Mesothelial cell of epicardium (in vitro differentiated cells): ENCODE measurements around the gene PSMB2. TPM values are rescaled to one million over a fixed set of nuclear protein-coding genes. Genes with fewer than 3 reads are reported as not detected.
A peak's percentile ranks its signal among the peaks of the same experiment; 100 is the strongest.

Source experiments
- DNase-seq, 2 experiments: peaks; one replicate each; pipeline ENCODE4 v3.0.0; 2021; ENCODE audit warnings: low spot score in 2 of 2; ENCODE audit not compliant: unreplicated experiment in 2 of 2
- H3K27ac Mint-ChIP-seq: 2 replicates; pipeline ENCODE4 v1.8.0; 2021; ENCODE audit warnings: mixed read lengths
- H3K27me3 Mint-ChIP-seq: 2 replicates; pipeline ENCODE4 v1.8.0; 2021; ENCODE audit warnings: low read depth, mixed read lengths
- H3K36me3 Mint-ChIP-seq: 2 replicates; pipeline ENCODE4 v1.8.0; 2021; ENCODE audit warnings: mixed read lengths
- H3K4me1 Mint-ChIP-seq: 2 replicates; pipeline ENCODE4 v1.8.0; 2021; ENCODE audit warnings: mixed read lengths
- H3K4me3 Mint-ChIP-seq: 2 replicates; pipeline ENCODE4 v1.8.0; 2021; ENCODE audit warnings: mild to moderate bottlenecking, moderate library complexity, mixed read lengths
- H3K9me3 Mint-ChIP-seq: 2 replicates; pipeline ENCODE4 v1.8.0; 2021; ENCODE audit warnings: mixed read lengths
- CTCF ChIP-seq: fragments of 200-600 bp; sonication (generic); IDR thresholded peaks from one replicate; pipeline ENCODE4 v1.5.0; 2021; ENCODE audit warnings: antibody characterized with exemption; ENCODE audit not compliant: unreplicated experiment
- total RNA-seq: library from RNA; stranded (reverse); gene quantifications from 3 replicates; pipeline ENCODE4 v1.2.1, GENCODE V29; 2021

The PSMB2 gene
- total RNA-seq, 1 donor from 2014 or later, result 61.1 TPM

- DNase-seq, result no peak
- Mint-ChIP-seq H3K4me3 (peak overlapping the region; percentile 95), H3K36me3 (no peaks in the 10 kb centered on the region), H3K27me3 (no peaks in the 10 kb centered on the region), H3K27ac (no peak overlapping the region), H3K9me3 (no peaks in the 10 kb centered on the region), H3K4me1 (peaks cover 29% of the 10 kb centered on the region)
- TF ChIP-seq CTCF, result no peak
Observed at GRCh38 chr1:35559317-35559944, 81.9 kb downstream of the PSMB2 start.

- no peak for DNase-seq
- no peak for TF ChIP-seq CTCF
- Mint-ChIP-seq H3K4me3 (peak overlapping the region; percentile 95), H3K36me3 (no peaks in the 10 kb centered on the region), H3K4me1 (peaks cover 33% of the 10 kb centered on the region), H3K27me3 (no peaks in the 10 kb centered on the region), H3K9me3 (no peaks in the 10 kb centered on the region), H3K27ac (peak overlapping the region; percentile 95)
Observed at GRCh38 chr1:35558374-35559316, 82.7 kb downstream of the PSMB2 start.

GRCh38 chr1:35557611-35558373 lies 83.5 kb downstream of the PSMB2 start, which contains the start of gene NCDN:
TSS of gene NCDN (plus strand) at chr1:35557799. CDS start at chr1:35558191, 392 bp downstream.
- Mint-ChIP-seq H3K4me3 (peak within 1 kb of the TSS; percentile 95), H3K4me1 (peaks cover 39% of the 10 kb centered on the region), H3K9me3 (no peaks in the 10 kb centered on the region), H3K36me3 (no peaks in the 10 kb centered on the region), H3K27ac (peak within 1 kb of the TSS; percentile 95), H3K27me3 (no peaks in the 10 kb centered on the region)
- DNase-seq, result peak; percentile 93 to 95
- TF ChIP-seq CTCF, result no peak

- H3K4me1 Mint-ChIP-seq, result peaks cover 39% of the 10 kb centered on the region
- DNase-seq, result no peak
- H3K4me3 Mint-ChIP-seq, result peak within 1 kb of the TSS; percentile 95
- H3K9me3 Mint-ChIP-seq, result no peaks in the 10 kb centered on the region
- no peak for TF ChIP-seq CTCF
- H3K27ac Mint-ChIP-seq, result peak within 1 kb of the TSS; percentile 95
- no peaks in the 10 kb centered on the region for H3K36me3 Mint-ChIP-seq
- H3K27me3 Mint-ChIP-seq, result no peaks in the 10 kb centered on the region
Observed at GRCh38 chr1:35557118-35557610, 84.2 kb downstream of the PSMB2 start, which contains the start of gene KIAA0319L. TSS of gene KIAA0319L (minus strand) at chr1:35557403. CDS start at chr1:35554491, 2,912 bp downstream.

- DNase-seq, result no peak
- peak overlapping the region; percentile 73 for H3K27ac Mint-ChIP-seq
- H3K9me3 Mint-ChIP-seq, result no peaks in the 10 kb centered on the region
- H3K4me3 Mint-ChIP-seq, result peak overlapping the region; percentile 95
- peaks cover 4% of the 10 kb centered on the region for H3K36me3 Mint-ChIP-seq
- no peak for TF ChIP-seq CTCF
- no peaks in the 10 kb centered on the region for H3K27me3 Mint-ChIP-seq
- H3K4me1 Mint-ChIP-seq, result peaks cover 38% of the 10 kb centered on the region
Observed at GRCh38 chr1:35556484-35557117, 84.7 kb downstream of the PSMB2 start.
